ENCODE data around the gene SLC39A11.

The SLC39A11 gene

GRCh38 chr17:72702136-72702735, 390.3 kb downstream of the SLC39A11 start:
- Mint-ChIP-seq H3K4me1 (no peaks in the 10 kb centered on the region), H3K4me3 (no peak overlapping the region), H3K27me3 (ENCODE audit: low read depth) (no peaks in the 10 kb centered on the region), H3K27ac (no peak overlapping the region), H3K36me3 (ENCODE audit: low read depth) (peaks cover 3% of the 10 kb centered on the region), H3K9me3 (peaks cover 2% of the 10 kb centered on the region)
- no peak for TF ChIP-seq CTCF (IDR thresholded peaks at IDR 0.05; ENCODE audit: unreplicated experiment in 3 of 3)

- Mint-ChIP-seq H3K27ac (no peak overlapping the region), H3K4me3 (no peak overlapping the region), H3K36me3 (ENCODE audit: low read depth) (peaks cover 3% of the 10 kb centered on the region), H3K27me3 (ENCODE audit: low read depth) (no peaks in the 10 kb centered on the region), H3K4me1 (no peaks in the 10 kb centered on the region), H3K9me3 (peaks cover 2% of the 10 kb centered on the region)
- no peak for TF ChIP-seq CTCF (IDR thresholded peaks at IDR 0.05; ENCODE audit: unreplicated experiment in 3 of 3)
Observed at GRCh38 chr17:72700226-72700625, 392.3 kb downstream of the SLC39A11 start.

GRCh38 chr17:72699545-72699944, 392.9 kb downstream of the SLC39A11 start:
- Mint-ChIP-seq H3K27ac (no peak overlapping the region), H3K4me3 (no peak overlapping the region), H3K9me3 (peaks cover 2% of the 10 kb centered on the region), H3K36me3 (ENCODE audit: low read depth) (peaks cover 3% of the 10 kb centered on the region), H3K27me3 (ENCODE audit: low read depth) (peaks cover 3% of the 10 kb centered on the region), H3K4me1 (no peaks in the 10 kb centered on the region)
- TF ChIP-seq CTCF (IDR thresholded peaks at IDR 0.05; ENCODE audit: unreplicated experiment in 3 of 3) = no peak

GRCh38 chr17:72697602-72698146, 394.8 kb downstream of the SLC39A11 start:
- Mint-ChIP-seq H3K27ac (no peak overlapping the region), H3K9me3 (no peaks in the 10 kb centered on the region), H3K36me3 (ENCODE audit: low read depth) (peaks cover 3% of the 10 kb centered on the region), H3K4me3 (no peak overlapping the region), H3K27me3 (ENCODE audit: low read depth) (peaks cover 6% of the 10 kb centered on the region), H3K4me1 (no peaks in the 10 kb centered on the region)
- TF ChIP-seq CTCF (IDR thresholded peaks at IDR 0.05; ENCODE audit: unreplicated experiment in 3 of 3) = no peak

GRCh38 chr17:72696721-72697120, 395.8 kb downstream of the SLC39A11 start:
- H3K27me3 Mint-ChIP-seq (ENCODE audit: low read depth) = peaks cover 6% of the 10 kb centered on the region
- H3K36me3 Mint-ChIP-seq (ENCODE audit: low read depth) = peaks cover 3% of the 10 kb centered on the region
- H3K4me1 Mint-ChIP-seq = no peaks in the 10 kb centered on the region
- H3K4me3 Mint-ChIP-seq = no peak overlapping the region
- no peak for TF ChIP-seq CTCF (IDR thresholded peaks at IDR 0.05; ENCODE audit: unreplicated experiment in 3 of 3)
- H3K27ac Mint-ChIP-seq = no peak overlapping the region
- H3K9me3 Mint-ChIP-seq = no peaks in the 10 kb centered on the region

- Mint-ChIP-seq H3K27me3 (ENCODE audit: low read depth) (peaks cover 6% of the 10 kb centered on the region), H3K27ac (no peak overlapping the region), H3K4me3 (no peak overlapping the region), H3K36me3 (ENCODE audit: low read depth) (peaks cover 3% of the 10 kb centered on the region), H3K4me1 (no peaks in the 10 kb centered on the region), H3K9me3 (no peaks in the 10 kb centered on the region)
- no peak for TF ChIP-seq CTCF (IDR thresholded peaks at IDR 0.05; ENCODE audit: unreplicated experiment in 3 of 3)
Observed at GRCh38 chr17:72696156-72696555, 396.3 kb downstream of the SLC39A11 start.
